NCI-H2196 (cell line): ENCODE results near the gene MCUR1.
"Not testable (repeated sequence)": the region's sequence is repeated elsewhere in the genome, so short reads cannot be mapped to it uniquely, and the experiment has no call there.

Experiments
- DNase-seq: peaks from one replicate; lab custom pipeline; 2025; ENCODE audit not compliant: unreplicated experiment; lab: John Stamatoyannopoulos, UW

The MCUR1 gene, protein sequence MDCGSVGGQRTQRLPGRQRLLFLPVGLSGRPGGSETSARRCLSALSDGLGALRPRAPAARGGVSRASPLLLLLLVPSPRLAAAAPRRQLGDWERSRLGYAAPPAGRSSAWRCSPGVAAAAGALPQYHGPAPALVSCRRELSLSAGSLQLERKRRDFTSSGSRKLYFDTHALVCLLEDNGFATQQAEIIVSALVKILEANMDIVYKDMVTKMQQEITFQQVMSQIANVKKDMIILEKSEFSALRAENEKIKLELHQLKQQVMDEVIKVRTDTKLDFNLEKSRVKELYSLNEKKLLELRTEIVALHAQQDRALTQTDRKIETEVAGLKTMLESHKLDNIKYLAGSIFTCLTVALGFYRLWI

GRCh38 chr6:13814176-13814937 is at the start of gene MCUR1:
Gene MCUR1 (minus strand): TSS chr6:13814557. CDS start chr6:13814429, 128 bp downstream.
- DNase-seq: peak; percentile 88

DNA sequence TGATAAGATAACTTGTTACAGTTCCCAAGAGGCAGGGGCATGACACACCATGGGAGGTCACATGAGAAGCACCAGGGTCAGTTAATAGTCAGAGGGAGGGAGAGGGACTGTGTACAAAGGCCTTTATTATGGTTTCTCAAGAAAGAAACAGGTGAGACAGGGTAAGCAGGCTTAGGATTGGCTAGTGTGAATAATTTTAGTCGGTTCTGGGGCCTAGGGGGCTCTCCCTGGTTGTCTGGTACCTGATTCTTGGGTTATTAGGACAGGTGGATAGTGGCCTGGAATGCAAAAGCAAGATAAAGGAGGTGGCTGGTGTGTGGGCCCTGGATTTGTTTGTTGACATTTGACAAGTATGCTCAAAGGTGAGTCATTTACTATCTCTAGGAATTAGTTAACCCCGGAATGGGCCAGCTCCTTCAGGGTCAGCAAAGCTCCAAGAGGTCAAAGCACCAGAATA is 49.4 kb upstream of the MCUR1 start:
- DNase-seq: no peak

DNA sequence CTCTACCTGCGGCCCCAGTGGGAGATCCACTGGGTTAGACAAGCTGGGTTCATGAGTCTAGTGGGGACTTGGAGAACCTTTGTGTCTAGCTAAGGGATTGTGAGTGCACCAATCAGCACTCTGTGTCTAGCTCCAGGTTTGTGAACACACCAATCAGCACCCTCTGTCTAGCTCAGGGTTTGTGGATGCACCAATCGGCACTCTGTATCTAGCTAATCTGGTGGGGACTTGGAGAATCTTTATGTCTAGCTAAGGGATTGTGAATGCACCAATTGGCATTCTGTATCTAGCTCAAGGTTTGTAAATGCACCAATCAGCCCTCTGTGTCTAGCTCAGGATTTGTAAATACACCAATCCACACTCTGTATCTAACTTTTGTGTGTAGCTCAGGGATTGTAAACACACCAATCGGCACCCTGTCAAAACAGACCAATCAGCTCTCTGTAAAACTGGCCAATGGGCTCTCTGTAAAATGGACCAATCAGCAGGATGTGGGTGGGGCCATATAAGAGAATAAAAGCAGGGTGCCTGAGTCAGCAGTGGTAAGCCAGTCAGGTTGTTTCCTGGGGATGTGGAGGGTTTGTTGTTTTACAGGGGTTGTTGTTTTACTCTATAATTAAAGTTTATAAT is 46.3 kb upstream of the MCUR1 start:
- not testable (repeated sequence) for DNase-seq

DNA sequence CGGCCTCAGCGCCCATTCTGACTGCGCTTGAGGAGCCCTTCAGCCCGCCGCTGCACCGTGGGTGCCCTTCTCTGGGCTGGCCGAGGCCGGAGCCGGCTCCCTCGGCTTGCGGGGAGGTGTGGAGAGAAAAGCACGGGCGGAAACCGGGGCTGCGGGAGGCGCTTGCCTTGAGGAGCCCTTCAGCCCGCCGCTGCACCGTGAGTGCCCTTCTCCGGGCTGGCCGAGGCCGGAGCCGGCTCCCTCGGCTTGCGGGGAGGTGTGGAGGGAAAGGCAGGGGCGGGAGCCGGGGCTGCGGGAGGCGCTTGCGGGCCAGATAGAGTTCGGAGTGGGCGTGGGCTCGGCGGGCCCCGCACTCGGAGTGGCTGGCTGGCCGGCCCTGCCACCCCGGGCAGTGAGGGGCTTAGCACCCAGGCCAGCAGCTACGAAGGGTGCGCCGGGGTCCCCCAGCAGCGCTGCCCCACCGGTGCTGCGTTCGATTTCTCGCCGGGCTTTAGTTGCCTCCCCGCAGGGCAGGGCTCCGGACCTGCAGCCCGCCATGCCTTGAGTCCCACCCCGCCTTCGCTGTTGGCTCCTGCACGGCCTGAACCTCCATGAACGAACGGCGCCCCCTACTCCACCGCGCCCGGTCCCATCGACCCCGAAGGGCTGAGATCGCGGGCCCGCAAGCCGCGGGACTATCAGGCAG is 45.7 kb upstream of the MCUR1 start:
- no peak for DNase-seq

DNA sequence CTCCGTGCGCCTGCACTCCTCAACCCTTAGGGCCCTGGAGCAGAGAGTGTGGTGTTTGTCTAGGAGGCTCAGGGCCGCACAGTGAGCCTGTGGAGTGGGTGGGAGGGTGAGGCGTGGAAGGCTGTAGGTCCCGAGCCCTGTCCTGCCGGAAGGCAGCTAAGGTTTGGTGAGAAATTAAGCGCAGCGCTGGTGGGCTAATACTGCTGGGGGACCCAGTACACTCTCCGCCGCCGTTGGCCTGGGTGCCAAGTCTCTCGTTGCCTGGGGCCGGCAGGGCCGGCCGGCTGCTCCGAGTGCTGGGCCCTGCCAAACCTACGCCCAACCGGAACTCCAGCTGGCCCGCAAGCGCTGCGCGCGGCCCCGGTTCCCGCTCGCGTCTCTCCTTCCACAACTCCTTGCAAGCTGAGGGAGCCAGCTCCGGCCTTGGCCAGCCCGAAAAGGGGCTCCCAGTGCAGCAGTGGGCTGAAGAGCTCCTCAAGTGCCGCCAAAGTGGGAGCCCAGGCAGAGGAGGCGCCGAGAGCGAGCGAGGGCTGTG is 40.4 kb upstream of the MCUR1 start:
- no peak for DNase-seq

DNA sequence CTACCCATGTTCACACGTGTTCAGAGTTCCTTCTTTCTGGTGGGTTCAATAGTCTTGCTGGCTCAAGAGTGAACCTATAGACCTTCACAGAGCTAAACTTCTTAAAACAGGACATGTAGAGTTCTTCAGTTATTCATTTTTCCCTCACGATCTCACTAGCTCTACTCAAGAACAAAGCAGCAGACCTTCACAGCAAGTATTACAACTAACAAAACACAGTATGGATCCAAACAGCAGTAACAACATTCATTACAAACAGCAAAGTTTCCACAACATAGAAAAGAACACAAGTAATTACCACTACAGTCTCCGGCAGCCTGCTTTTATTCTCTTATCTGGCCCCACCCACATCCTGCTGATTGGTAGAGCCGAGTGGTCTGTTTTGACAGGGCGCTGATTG is 39.5 kb upstream of the MCUR1 start:
- no peak for DNase-seq

DNA sequence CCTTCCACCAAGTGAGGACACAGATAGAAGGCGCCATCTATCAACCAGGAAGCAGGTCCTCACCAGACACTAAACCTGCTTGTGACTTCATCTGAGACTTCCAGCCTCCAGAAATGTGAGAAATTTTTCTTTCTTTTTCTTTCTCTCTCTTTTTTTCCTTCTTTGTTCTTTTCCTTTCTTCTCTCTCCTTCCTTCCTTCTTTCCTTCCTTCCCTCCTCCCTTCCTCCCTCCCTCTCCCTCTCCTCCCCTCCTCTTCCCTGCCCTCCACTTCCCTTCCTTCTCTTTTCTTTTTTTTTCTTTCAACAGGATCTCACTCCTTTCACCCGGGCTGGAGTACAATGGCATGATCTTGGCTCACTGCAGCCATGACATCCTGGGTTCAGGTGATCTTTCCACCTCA is 37.4 kb upstream of the MCUR1 start:
- no peak for DNase-seq

DNA sequence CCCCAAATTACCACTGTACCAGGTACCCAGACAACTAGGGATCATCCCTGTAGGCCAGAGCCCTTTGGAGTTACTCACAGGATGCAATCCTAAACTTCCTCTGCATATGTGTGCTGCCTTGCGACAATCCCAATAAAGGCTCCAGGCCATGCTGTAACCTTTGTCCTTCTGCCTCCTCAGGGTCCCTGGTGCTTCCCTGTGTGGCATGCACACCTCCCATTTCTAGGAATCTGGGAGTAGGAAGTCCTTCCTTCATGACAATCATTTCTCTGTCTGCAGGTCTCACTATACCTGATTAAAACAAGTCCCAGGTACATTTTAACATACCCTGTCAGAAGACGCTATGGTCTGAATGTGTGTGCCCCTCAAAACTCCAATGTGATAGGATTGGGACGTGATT is 37.0 kb upstream of the MCUR1 start:
- no peak for DNase-seq

DNA sequence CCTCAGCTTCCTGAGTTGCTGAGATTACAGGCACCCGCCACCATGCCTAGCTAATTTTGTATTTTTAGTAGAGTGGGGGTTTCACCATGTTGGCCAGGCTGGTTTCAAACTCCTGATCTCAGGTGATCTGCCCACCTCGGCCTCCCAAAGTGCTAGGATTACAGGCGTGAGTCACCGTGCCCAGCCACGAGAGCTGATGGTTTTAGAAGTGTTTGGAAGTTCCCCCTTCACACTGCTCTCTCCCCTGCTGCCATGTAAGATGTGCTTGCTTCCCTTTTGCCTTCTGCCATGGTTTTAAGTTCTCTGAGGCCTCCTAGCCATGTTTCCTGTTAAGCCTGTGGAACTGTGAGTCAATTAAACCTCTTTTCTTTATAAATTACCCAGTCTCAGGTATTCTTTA is 36.3 kb upstream of the MCUR1 start:
- not testable (repeated sequence) for DNase-seq

- peak; percentile 17 for DNase-seq
These were observed 34.3 kb upstream of the MCUR1 start for GRCh38 chr6:13848522-13849150.

DNA sequence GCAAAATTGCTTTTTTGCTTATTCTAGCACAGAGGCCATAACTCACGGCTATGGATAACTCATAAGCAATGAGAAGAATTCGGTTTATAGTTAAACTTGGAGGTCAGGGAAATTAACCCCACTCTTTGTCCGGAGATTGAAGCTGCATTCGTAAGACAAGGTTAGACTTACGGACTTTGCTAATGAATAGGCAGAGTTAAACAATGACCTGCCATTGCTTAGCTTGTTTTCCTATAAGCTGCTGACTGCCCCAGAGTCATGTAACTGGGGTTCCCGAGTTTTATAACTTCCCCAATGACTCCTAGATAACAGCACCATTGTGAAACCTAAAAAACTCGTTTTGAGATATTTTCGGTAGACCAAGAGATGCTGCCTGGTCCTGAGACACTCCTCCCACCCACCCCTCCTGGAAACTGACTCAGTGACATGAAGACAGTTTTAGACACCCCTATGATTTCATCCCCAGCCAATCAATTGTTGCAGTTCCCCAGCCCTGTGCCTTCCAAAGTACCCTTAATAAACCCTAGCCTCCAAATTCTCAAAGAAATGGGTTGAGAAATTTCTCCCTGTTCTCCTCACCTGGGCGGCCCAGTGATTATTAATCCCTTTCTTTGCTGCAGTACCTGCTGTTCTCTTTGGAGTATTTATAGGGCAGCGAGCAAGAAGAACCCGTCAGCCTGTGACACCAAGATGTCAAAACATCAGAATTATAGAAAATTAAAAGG is 33.1 kb upstream of the MCUR1 start:
- DNase-seq: no peak

DNA sequence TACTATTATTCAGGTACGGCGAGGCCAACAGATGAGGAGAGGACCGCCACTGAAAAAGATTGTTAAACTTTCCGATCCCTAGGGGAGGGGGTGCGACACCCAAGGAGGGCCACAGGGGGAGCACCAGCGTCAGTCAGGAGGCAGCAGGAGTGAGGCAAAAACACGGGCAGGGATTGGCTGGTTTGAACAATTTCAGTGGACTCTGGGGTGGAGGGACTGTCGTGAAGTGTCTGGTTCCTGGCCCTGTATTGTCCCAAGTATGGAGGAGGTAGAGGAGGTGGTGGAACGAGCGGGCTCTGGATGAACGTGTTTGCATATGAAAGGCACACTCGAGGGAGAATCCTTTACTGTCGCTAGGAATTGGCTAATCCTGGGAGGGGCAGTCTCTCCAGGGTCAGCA is 32.5 kb upstream of the MCUR1 start:
- no peak for DNase-seq

DNA sequence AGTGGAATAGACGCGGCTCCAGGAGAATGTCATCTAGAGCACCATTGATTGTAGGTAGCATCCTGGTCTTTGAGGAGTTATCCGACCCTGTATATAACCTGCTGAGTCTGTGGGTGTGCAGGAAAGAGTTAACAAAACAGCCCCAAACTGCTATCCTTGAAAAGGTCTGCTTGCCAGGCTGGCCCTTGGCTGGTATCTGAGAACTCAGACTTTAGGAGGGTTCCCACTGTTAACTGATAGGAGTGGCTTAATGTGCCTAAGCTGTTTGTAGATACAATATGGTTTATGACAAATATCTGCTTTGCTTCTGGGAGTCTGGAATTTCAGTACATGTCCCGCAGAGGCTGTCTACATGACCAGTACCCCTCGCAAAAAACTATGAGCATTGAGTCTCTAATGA is 27.6 kb upstream of the MCUR1 start:
- no peak for DNase-seq

DNA sequence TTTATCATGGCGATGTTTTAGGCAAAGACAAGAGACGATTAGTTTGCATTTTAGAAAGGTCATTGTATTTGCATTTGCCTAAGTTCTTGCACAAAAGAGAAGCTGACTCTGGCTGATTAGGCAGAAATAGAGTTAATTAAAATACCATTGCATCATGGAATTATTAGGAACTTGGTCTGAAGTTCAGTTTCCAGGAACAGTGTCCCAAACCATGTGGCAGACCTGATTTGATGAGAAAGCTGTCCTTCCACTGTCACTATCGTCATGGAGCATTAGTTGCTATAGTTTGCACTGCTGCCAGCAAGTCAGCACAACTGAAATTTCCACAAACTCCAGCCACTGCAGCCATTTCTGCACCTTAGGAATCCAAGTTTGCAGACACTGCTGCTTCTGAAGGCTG is 24.3 kb upstream of the MCUR1 start:
- no peak for DNase-seq

- no peak for DNase-seq
These were observed 21.8 kb upstream of the MCUR1 start for GRCh38 chr6:13836170-13836569.

DNA sequence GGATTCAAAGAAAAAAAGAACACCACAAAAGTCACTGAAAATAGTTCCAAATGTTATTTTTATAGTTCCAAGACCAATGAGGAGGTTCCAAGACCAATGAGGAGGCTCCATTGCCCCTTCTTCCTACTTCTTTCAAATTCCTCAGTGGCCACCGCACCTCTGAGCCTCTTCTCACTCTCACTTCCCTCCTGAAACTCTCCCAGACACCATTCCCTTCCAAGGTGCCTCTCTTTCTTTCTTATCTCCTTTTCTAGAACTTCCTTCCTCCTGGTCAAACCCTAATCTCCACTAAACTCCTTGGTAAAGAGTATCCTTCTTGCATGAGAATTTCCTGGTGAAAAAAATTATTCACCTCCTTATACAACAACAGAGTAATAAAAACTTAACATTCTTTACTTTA is 20.4 kb upstream of the MCUR1 start:
- DNase-seq: no peak

GRCh38 chr6:13834018-13834417 is 19.7 kb upstream of the MCUR1 start:
- DNase-seq: not testable (repeated sequence)

DNA sequence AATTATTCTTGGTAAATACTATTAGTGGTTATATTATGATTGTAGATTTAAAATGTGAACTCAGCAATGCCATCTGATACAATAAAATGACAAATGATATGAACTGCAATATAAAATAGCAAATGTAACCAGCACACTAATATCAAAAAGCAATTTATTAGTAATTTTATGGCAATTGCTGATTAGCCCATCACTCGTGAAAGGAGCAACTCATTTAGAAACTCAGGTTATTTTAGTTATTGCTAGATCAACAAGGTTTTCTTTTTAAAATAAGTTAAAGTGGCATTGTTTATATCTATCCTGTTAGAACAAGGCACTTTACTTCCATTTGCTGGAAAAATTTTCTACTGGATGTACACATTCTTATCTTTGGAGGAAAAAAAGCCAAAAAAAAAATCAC is 18.4 kb upstream of the MCUR1 start:
- DNase-seq: no peak

GRCh38 chr6:13831615-13832014 is 17.3 kb upstream of the MCUR1 start:
- no peak for DNase-seq

DNA sequence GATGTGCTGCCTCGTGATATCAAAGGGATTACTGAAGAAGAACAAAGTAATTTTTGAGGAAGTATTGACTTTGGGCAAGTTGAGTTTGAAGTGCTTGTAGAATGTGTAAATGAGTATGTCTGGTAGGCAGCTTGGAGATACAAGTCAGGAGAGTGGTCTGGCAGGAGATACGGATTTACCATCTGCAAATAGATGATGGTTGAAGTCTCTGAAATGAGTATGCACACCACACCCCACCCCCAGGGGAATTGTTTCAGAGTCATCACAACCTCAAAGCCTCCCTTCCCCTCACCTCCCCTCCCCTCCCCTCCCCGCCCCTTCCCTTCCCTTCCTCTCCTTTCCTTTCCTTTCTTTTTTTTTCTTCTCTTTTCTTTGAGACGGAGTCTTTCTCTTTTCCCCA is 16.4 kb upstream of the MCUR1 start:
- DNase-seq: no peak
